Measurements from ENCODE around the gene CERS6.

- TF ChIP-seq CTCF (IDR thresholded peaks at IDR 0.05) (no peak), ZFX (IDR thresholded peaks at IDR 0.05; ENCODE audit: borderline replicate concordance) (no peak)
Observed at GRCh38 chr2:168562971-168563370, 106.9 kb downstream of the CERS6 start.

Data from 22Rv1 (cell line).